Left forelimb (tissue), 1 donor: ENCODE data around the gene HOXC4.
"Not testable (repeated sequence)": the region's sequence is repeated elsewhere in the genome, so short reads cannot be mapped to it uniquely, and the experiment has no call there.

Source experiments
- DNase-seq: peaks from one replicate; pipeline ENCODE4 v3.0.0-alpha.2; 2018; ENCODE audit warnings: low spot score

The HOXC4 gene

DNA sequence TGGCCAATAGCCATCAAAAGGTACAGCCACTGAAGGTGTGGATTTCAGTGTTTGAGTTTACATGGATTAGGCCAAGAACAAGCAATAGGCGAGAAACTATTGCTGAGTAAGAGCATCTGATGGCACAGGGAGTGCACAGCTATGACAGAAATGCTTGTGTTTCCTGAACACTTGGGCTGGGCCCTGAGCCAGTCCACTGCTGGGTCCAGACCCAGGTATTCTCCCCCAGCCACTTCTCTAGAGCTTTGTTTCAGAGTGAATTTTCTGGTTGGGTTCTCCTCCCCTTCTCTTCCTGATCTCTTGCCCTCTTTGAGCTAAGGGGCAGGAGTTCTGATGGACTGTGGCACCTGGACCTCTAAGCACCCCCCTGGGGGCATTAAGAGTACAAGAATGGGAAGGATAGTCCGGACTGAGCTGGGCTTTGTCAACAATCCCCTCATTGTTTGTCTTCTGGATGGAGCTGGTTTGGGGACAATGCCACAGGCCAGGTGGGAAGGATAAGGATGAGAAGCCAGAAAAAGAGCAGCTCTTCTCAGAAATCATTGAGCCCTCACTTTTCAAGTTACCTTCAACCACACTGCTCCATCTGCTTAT, 12.4 kb upstream of the HOXC4 start:
- no peak for DNase-seq

DNA sequence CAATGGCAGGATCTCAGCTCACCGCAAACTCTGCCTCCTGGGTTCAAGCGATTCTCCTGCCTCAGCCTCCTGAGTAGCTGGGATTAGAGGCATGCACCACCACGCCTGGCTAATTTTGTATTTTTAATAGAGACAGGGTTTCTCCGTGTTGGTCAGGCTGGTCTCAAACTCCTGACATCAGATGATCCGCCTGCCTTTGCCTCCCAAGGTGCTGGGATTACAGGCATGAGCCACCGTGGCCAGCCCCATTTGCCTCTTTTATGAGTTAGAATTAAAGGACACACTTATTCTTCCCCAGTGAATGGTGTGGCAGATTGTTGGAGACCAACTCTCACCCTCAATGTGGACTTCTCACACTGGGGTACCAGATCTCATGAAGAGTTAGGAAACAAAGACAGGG, 11.6 kb upstream of the HOXC4 start:
- not testable (repeated sequence) for DNase-seq

DNA sequence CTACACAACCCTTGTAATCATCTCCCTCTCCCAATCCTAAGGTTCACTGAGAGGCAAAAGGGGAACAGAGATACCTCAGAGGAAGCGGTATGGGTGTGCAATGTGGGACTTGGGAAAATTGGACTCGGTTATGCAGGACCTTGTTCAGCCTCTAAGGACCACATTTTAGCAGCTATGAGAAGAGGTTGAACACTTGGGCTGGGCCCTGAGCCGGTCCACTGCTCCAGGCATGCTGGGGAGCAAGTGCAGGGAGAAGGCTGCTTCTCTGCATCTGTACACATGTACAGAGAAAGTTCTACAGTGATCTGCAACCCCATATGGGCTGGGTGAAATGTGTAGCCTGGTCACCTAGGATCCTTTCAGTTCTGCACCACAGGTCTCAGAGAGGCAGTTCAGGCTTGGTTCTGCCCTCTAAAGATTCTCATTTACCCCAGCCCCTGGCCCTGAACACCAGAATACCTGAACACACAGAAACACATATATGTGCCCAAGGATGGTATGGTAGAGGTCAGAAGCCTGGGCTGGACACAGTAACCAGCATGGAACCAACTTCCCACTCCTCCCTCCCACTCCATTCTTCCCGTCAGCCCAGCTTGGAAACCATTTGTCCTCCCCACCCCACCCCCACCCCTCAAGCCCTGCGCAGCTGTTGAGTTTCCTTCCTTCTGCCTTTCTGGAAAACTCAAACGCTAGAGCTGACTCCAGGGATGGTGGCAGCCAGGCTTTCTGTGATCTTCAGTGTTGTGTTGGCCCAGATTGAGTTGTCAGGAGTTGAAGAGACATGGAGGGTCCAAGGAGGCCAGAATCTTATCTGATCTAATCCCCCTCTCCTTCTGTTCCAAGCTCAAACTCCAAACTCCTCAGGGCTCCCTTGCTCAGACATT, 10.4 kb upstream of the HOXC4 start:
- no peak for DNase-seq

DNA sequence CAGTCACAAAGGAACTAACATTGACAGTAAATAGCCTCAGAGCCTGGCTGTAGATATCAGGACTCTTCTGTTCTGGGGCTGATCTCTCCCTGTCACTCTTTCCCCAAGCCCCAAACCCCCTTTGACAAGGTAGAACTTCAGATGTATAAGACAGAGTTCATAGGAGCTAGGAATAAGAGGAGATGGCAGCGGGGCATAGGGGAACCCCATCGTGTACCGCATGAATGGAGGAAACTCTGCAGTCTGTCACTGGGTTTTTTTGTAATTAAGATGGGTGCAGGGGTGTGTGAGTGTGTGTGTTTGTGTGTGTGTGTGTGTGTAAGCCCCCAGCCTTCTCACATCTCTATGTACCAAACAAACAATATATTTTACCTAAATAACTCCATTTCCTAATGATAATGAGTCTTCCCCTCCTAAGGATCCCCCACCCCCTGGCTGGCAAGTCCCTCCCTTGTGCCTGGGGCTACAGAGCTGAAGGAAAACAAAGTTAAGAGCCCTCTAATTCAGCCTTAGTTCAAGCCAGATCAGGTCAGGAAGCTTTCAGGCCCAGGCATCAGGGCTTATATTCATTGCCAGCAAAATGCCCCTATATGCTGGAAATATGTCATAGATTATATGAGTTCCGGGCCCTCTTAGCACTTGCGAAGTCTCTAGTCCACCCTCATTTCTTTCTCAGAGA, 9.1 kb upstream of the HOXC4 start:
- no peak for DNase-seq

DNA sequence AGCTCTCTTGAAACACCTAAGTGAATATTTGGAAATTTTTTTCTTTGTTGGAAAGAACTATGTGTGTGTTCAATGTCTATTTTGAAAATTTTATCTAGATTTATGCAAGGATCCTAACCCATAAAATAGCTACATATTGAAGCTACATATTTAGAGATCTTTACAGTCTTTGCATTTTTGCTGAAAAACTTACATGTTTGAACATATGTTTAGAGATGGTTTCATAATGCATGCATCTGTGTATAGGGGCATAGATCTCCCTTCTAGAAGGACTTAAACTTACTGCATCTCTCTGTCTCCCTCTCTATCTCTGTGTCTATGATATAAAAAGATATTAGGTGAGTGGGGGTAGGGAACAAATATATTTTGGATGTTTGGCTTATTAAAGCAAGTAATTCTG, 8.2 kb upstream of the HOXC4 start:
- DNase-seq: no peak

DNA sequence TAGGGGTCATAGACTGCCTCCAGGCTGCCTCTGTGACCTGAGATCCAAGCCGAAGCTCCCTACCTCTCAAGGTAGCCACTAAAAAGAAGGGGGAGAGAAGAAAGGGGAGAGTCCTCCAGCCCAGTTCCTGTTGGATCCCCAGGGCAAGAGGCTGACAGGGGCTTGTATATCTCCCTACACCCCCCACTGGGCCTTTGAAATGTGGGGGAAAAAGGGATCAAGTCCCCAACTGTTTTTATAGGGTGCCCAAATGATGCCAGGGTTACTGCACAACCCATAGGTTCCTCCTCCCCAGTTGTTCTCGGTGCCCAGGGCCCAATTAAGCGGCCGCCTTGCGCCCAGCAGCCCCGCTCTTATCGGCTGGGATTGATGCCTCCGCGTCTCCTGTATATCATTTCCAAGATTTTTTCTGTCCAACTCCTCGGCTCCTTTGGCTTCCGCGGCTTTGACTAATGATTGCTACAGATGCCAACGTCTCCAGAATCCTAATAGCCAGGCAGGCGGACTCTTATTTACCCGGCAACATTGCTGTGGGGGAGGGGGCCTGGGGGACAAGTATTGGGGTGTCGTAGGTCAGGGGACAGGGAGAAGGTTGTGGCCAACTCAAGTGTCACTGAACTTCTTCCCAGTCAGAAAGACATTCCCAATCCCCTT, 7.6 kb upstream of the HOXC4 start:
- DNase-seq: no peak

DNA sequence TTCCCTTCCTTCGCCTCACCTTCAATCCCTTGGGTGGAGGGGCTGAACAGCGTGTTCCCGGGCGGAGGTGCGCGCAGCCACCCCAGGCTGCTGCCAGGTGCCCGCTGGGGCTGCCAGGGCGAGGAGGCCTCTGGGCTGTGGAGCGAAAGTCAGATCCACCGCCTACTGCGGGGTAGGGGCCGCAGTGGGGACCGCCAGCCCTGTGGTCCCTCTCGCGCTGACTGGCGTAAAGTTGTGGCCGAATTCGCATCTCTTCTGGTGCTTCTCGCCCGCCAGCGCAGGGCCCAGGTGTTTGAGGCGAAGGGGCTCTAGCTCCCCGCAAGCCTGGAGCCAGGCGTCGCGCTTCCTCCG, 6.9 kb upstream of the HOXC4 start:
- DNase-seq: no peak

DNA sequence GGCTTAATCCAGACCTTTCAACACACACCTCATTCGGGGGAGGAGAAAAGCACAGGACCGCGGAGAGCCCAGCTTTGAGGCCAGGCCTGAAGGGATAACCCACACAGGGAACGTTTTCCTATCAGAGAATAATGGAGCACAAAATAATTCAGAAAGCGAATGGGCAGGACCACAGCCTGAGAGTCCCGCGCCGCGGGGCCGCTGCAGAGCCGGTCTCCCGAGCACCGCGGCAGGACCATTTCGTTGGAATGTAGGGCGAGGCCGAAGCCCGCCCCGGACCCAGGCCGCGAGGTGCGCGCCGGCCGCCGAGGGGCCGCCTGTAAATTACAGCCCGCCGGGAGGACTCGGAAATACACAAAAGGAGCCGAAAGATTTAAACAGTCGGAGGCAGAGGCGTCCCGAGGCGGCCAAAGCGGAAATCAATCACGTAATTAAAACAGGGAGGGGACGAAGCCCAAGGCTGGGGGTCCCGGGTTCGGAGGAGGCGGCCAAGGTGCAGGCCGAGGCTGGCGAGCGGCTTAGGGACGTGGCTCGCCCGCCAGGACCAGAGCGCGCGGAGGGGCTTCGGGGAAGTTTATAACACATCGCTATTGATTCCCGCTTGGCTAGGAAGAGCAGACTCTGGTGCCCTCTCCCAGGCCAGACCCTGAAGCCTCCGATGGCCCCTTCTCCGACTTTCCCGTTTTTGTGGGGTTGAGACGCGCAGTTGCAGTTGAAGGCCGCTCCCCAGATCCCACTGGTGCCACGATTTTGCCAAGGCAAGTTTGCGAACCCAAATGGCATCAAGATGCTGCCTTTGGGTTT, 6.3 kb upstream of the HOXC4 start:
- no peak for DNase-seq

DNA sequence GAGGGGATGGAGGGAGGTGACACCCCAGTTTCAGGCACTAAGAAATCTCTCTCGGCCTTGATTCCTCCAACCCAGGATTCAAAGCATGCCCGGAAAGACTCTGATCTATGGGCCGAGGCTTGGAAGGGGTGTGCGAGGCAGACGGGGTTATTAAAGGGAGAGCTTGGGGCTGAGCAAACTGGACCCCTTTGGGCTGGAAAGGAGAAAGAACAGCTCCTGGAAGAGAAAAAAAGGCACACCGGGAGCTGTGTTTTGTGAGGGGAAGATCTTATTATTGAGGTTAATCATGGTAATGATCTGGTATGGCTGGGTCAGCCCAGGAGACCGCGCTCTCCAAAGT, 5.7 kb upstream of the HOXC4 start:
- DNase-seq: no peak

DNA sequence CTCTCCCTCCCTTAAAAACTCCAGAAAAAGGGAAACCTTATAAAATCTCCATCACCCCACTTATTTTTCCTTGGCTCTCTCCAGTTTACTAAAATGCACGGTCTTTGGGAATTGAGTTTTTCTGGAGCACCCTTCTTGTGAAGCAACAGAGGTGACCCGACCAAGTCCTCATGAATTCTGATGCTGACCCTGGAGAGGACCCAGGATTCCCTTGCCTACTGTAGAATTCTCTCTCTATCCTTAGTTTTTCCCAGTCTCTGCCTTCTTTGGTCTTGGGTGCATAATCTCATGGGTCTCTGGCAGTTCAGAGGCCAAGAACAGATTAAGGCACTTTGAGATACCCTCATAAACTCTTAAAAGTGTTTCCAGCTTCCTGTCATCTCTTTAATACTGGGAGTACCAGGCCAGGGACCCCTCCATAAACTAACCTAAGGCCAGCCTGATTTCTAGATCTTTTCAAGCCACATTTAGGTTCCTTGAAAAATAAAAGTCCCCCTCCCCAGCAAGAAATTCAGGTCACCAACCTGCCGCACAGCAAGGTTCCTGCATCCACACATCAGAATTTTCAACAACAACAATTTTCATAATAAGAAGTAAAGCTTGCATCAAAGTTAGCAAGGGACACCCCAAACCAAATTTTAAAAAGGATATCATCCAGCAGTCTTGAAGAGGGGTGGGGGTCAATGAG, 5.1 kb upstream of the HOXC4 start:
- no peak for DNase-seq

DNA sequence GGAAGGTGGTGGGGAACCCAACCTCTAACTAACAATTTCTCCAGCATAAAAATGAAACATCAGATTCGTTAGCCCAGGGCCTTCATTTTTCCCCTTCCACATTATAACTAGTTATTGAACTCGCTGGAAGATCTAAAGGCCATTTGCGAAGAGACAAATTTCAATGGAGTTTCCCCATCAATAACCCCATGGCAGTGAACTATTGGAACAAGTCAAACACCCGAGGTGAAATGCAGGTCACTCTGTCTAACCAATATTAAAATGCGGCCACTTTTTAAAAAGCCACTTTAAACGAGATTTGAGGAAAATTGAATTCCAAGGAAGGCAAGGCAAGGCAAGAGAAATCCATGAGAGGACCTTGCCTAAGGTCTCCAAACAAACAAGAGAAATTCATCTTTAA, 4.5 kb upstream of the HOXC4 start:
- DNase-seq: no peak

DNA sequence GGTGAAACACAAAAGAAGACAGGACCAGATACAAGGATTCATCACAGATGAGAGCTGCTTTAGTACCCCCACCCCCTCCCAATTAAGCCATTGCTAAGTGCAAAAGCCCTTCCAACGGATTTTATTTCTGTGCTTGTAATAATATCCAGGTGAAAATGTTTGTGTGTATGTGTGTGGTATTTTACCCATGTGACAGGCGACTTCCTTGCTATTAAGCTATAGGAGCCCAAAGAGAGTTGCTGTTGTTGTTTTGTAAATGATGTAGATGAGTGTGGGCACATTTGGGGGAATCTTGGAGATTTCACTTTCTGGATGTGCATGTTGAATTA, 3.2 kb upstream of the HOXC4 start:
- no peak for DNase-seq

DNA sequence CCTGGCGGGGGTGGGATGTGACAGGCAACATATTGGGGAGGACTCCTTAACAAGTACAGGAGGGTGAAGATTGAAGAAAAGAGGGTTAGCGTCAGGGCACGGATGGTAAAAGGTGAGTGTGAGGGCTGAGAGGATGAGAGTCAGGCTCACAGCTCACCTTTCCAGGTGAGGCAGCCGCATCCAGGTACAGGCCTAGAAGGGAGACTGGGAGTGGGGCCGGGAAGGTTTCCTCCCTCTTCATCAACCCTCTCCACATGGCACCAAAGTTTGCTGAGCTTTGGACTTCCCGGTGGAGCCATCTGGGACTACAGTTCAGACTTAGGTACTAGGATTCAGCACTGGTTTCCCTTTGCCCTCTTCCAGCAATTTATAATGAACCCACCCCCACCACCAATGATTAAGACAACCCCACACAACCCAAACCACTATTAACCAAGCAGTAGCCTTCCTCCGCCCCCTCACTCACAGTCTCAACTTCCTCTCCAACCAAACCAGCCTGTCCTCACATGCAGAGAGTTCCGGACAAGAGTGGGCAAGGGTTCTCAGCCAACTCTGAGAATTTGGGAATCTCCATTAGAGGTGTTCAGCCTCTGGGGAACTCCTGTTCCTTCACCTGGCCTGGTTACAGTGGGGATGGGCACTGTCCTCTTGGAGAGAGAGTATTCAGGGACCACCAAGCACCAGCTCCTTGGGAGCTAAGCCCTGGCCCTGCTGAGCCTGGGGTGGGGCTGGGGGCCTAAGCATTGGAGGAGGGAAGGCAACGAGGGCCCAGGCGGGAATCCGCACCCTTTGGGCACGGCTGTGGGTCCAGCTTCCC, 2.4 kb upstream of the HOXC4 start:
- no peak for DNase-seq

DNA sequence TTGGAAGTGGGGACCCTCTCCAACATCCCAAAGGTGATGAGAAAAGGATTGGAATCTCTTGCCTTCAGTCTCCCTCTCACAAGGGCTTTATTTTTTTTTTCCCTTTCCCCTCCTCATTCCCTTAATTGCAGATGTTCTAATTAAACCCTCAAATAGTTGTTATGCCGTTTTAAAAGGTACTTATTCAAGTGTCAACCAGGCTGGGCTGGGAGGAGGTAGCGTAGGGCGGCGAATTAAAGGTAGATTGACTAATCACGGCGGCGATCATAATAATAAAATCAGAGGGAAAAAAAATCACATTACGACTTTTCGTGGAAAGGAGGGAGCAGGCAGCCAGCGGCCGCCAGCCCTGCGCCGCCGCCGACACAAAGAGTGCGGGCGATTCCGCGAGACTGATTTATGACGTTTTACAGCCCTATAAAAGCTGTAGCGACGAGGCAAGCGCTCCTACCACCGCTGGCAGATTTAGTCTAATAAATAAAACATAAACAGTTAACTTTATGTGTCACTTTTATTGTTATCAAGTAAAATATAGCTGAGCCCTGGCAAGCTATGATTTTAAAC, 1.7 kb upstream of the HOXC4 start:
- no peak for DNase-seq

DNA sequence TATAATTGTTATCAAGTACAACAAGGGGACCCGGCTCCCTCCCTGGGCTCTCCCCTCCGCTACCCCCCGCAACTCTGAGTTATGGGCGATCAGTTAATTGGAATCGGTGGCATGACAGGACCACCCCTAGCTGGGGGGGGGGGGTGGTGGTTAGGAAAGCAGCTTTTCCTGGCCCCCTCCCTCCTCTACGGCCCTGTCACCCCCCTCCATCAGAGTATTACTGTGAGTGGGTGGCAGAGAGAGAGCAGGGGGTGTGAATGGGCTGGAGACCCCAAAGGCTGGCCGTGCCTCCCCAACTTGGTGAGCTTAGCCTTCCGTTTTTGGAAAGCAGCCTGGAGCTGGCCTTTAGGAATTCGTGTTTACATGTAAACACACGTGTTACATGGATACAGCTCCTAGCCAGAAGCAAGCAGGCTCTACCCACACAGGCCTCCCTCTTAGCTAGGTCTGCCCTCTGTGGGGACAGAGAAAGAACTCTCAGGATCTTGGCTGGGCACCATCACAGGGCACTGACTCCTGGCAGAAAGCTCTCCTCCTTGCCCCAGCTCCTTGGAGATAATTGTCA, 1.1 kb upstream of the HOXC4 start:
- no peak for DNase-seq

DNA sequence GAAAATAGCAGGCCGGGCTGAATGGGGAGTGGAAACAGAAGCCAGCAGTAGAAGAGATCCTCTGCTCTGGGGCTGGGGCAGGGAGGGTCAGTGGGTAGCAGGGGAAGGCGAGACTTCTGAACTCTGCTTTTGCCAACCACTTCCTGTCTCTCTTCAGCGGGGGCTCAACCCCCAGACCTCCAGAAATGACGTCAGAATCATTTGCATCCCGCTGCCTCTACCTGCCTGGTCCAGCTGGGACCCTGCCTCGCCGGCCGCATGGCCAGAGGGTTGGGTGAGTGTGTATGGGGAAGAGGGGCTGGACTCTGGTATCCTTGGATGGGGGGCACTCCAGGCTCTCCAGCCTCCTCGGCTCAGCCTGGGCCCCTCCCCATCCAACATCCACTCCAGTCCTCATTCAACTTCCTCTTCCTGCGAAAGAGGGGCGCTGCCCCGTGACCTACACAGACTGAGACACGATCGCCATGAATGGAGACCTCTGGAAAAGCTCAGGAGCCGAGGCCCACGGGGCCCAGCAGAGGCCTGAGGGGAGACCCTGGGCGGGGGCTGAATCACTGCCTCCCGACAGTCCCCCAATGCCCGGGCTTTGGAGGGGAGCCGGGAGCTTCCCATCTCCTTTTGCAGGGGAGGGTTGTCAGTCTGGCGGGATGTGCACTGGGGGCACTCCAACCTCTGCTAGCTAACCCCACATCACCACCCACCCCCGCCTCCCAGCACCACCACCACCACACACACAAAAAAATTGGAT, 458 bp upstream of the HOXC4 start:
- no peak for DNase-seq

DNA sequence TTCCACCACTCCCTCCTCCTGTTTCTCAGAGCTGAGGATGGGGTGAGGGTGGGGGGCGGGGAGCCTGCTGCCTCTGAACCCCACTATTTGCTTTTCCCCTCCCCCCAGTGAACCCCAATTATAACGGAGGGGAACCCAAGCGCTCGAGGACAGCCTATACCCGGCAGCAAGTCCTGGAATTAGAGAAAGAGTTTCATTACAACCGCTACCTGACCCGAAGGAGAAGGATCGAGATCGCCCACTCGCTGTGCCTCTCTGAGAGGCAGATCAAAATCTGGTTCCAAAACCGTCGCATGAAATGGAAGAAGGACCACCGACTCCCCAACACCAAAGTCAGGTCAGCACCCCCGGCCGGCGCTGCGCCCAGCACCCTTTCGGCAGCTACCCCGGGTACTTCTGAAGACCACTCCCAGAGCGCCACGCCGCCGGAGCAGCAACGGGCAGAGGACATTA, 1.1 kb downstream of the HOXC4 start:
- no peak for DNase-seq

DNA sequence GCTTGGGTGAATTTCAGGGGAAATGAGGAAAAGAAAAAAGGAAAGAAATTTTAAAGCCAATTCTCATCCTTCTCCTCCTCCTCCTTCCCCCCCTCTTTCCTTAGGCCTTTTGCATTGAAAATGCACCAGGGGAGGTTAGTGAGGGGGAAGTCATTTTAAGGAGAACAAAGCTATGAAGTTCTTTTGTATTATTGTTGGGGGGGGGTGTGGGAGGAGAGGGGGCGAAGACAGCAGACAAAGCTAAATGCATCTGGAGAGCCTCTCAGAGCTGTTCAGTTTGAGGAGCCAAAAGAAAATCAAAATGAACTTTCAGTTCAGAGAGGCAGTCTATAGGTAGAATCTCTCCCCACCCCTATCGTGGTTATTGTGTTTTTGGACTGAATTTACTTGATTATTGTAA, 1.9 kb downstream of the HOXC4 start:
- no peak for DNase-seq

DNA sequence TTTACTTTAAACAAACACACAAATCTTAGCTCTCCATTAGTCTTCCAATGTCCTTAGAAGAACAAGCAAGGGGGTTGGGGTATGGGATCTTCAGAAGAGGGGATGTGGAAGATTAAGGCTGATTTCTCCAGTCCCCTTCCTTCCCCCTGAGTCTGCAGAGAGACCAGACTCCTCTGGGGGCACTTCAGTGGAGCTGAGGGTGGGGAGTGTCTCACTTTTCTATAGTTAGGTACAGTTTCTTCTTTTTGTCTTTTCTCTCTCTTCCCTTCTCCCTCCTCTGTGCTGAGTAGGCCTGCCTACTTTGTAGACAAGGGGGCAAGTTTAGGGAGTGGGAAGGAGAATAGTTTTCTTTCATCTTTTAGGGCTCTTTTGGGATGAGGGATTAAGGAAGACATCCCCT, 2.5 kb downstream of the HOXC4 start:
- no peak for DNase-seq
